Measurements from ENCODE around the gene PHLPP1.

PHLPP1 gene

DNA sequence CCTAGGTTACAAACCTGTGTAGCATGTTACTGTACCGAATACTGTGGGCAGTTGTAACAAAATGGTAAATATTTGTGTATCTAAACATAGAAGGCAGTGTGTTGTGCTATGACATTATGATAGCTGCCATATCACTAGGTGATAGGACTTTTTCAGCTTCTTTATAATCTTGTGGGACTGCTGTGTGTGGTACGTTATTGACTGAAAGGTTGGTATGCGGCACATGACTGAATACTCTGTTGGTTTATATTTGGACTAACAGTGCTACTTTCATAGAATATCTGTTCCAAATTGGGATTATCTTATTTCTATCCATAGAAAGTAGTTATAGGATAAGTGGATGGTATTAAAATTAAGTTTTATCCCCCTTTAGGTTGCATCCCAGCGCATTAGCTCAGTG lies 144.7 kb downstream of the PHLPP1 start:
- Histone ChIP-seq H3K4me1 (peaks cover 9% of the 10 kb centered on the region), H3K9ac (no peak overlapping the region), H3K9me3 (ENCODE audit: control insufficient read depth, low read length) (no peaks in the 10 kb centered on the region), H3K4me3 (ENCODE audit: low read depth, low read length) (no peak overlapping the region), H3K36me3 (ENCODE audit: control insufficient read depth, insufficient read depth, low read length) (no peaks in the 10 kb centered on the region), H3K27me3 (ENCODE audit: control insufficient read depth, insufficient read depth, low read length) (no peaks in the 10 kb centered on the region), H2AFZ (no peak overlapping the region), H3K79me2 (no peaks in the 10 kb centered on the region), H3K4me2 (ENCODE audit: low read length) (no peak overlapping the region), H3K27ac (no peak overlapping the region)
- TF ChIP-seq, protein P1, sequence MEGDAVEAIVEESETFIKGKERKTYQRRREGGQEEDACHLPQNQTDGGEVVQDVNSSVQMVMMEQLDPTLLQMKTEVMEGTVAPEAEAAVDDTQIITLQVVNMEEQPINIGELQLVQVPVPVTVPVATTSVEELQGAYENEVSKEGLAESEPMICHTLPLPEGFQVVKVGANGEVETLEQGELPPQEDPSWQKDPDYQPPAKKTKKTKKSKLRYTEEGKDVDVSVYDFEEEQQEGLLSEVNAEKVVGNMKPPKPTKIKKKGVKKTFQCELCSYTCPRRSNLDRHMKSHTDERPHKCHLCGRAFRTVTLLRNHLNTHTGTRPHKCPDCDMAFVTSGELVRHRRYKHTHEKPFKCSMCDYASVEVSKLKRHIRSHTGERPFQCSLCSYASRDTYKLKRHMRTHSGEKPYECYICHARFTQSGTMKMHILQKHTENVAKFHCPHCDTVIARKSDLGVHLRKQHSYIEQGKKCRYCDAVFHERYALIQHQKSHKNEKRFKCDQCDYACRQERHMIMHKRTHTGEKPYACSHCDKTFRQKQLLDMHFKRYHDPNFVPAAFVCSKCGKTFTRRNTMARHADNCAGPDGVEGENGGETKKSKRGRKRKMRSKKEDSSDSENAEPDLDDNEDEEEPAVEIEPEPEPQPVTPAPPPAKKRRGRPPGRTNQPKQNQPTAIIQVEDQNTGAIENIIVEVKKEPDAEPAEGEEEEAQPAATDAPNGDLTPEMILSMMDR (IDR thresholded peaks at IDR 0.05): no peak

DNA sequence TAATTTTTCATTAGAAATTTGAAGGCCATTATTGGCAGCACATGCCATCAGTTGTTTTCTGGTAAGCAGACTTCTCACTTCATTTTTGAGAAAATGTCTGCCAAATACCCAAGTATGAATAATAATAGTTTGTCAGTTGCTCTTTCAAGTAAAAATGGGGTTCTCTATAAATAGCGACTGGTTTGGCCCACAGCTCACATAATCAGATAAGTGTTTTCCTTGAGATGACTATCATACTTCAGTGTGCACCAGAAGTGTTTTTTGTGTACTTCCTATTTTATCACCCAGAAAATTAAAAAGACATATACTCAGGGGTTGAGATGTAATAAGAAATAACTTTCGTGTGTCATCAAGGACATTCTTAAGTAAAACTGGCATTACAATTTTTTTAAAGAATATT lies 147.1 kb downstream of the PHLPP1 start:
- Histone ChIP-seq H3K27ac (no peak overlapping the region), H3K9ac (no peak overlapping the region), H3K4me3 (ENCODE audit: low read depth, low read length) (no peak overlapping the region), H3K4me2 (ENCODE audit: low read length) (no peak overlapping the region), H3K4me1 (peaks cover 9% of the 10 kb centered on the region), H3K36me3 (ENCODE audit: control insufficient read depth, insufficient read depth, low read length) (no peaks in the 10 kb centered on the region), H3K9me3 (ENCODE audit: control insufficient read depth, low read length) (no peaks in the 10 kb centered on the region), H2AFZ (no peak overlapping the region), H3K27me3 (ENCODE audit: control insufficient read depth, insufficient read depth, low read length) (no peaks in the 10 kb centered on the region), H3K79me2 (no peaks in the 10 kb centered on the region)
- TF ChIP-seq, protein P1 (IDR thresholded peaks at IDR 0.05): no peak

DNA sequence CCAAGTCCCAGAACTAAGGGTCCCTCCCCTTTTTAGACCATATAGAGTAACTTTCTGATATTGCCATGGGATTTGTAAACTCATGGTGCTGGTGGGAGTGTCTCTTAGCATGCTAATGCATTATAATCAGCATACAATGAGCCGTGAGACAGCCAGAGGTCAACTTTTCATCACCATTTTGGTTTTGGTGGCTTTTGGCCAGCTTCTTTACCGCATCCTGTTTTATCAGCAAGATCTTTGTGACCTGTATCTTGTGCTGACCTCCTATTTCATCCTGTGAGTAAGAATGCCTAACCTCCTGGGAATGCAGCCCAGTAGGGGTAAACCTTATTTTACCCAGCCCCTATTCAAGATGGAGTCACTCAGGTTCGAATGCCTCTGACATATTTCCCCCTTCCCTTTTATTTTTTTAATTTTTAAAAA lies 148.2 kb downstream of the PHLPP1 start:
- Histone ChIP-seq H3K4me3 (ENCODE audit: low read depth, low read length) (no peak overlapping the region), H3K4me2 (ENCODE audit: low read length) (peak overlapping the region; percentile 12), H3K27ac (no peak overlapping the region), H3K4me1 (peaks cover 9% of the 10 kb centered on the region), H3K36me3 (ENCODE audit: control insufficient read depth, insufficient read depth, low read length) (no peaks in the 10 kb centered on the region), H3K9me3 (ENCODE audit: control insufficient read depth, low read length) (no peaks in the 10 kb centered on the region), H3K79me2 (no peaks in the 10 kb centered on the region), H3K9ac (no peak overlapping the region), H2AFZ (no peak overlapping the region), H3K27me3 (ENCODE audit: control insufficient read depth, insufficient read depth, low read length) (no peaks in the 10 kb centered on the region)
- TF ChIP-seq, protein P1 (IDR thresholded peaks at IDR 0.05): no peak

DNA sequence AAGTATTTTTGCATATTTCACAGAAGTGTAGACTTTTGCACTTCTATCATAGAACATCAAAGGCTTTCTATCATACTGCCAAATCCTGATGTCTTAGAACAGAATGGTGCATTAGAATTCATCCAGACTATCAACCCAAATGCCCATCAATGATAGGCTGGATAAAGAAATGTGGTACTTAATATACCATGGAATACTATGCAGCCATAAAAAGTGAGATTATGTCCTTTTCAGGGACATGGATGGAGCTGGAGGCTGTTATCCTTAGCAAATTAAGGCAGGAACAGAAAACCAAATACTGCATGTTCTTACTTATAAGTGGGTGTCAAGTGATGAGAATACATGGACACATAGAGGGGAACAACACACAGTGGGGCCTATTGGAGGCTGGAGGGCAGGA lies 150.2 kb downstream of the PHLPP1 start:
- Histone ChIP-seq H3K27me3 (ENCODE audit: control insufficient read depth, insufficient read depth, low read length) (no peaks in the 10 kb centered on the region), H3K4me3 (ENCODE audit: low read depth, low read length) (no peak overlapping the region), H3K4me2 (ENCODE audit: low read length) (no peak overlapping the region), H3K27ac (no peak overlapping the region), H3K9me3 (ENCODE audit: control insufficient read depth, low read length) (no peaks in the 10 kb centered on the region), H3K4me1 (peaks cover 9% of the 10 kb centered on the region), H3K9ac (no peak overlapping the region), H3K79me2 (no peaks in the 10 kb centered on the region), H2AFZ (no peak overlapping the region), H3K36me3 (ENCODE audit: control insufficient read depth, insufficient read depth, low read length) (no peaks in the 10 kb centered on the region)
- TF ChIP-seq, protein P1 (IDR thresholded peaks at IDR 0.05): no peak

DNA sequence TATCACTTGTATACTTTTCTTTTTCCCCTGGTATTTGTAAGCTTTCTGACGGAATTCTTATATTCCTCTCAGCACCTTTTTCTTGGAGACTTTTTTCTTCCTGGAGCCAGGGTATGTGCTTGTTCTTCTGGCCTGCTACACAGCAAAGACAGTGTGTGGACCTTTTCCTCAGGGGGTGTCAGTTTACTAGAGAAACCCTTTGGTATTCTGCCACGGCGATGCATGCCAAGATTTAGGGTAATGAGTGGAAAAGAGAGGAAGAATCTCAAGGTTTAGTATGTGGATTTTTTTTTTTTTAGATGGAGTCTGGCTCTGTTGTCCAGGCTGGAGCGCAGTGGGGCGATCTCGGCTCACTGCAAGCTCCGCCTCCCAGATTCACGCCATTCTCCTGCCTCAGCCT lies 152.2 kb downstream of the PHLPP1 start:
- Histone ChIP-seq H2AFZ (no peak overlapping the region), H3K4me2 (ENCODE audit: low read length) (no peak overlapping the region), H3K27me3 (ENCODE audit: control insufficient read depth, insufficient read depth, low read length) (no peaks in the 10 kb centered on the region), H3K36me3 (ENCODE audit: control insufficient read depth, insufficient read depth, low read length) (no peaks in the 10 kb centered on the region), H3K9ac (no peak overlapping the region), H3K27ac (no peak overlapping the region), H3K4me3 (ENCODE audit: low read depth, low read length) (no peak overlapping the region), H3K9me3 (ENCODE audit: control insufficient read depth, low read length) (no peaks in the 10 kb centered on the region), H3K79me2 (no peaks in the 10 kb centered on the region), H3K4me1 (peaks cover 4% of the 10 kb centered on the region)
- TF ChIP-seq, protein P1 (IDR thresholded peaks at IDR 0.05): no peak
